ENCODE data around the gene CRISPLD2.

Gene CRISPLD2

DNA sequence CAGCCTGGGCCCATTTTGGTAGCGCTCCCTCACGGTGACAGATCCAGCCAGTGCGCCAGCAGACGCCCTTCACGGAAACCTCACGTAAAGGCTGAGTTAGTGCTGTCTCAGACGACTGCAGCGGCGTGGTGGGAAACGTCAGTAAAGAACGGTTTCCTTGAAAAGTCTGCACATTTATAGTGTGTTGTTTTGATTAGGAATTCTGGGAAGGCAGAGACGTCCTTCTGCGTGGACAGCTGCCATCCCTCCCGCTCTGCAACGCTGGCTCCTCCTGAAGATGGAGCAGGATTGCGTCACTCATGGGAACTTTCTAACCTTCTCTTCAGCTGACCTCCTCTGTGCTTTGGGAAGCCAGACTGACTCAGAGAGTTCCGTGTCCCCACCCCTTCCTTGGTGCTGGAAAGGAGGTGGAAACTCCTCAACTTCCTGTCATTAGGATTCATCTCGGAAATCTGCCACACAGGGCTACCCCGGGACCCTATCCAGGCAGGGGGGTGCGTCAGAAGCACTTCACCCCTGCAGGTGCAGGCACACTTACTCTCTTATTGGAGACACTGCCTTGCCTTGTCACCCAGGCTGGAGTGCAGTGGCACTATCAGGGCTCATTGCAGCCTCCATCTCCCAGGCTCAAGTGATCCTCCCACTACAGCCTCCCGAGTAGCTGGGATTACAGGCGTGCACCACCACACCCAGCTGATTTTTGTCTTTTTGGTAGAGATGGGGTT, 24.3 kb upstream of the CRISPLD2 start:
- peak; percentile 37 for DNase-seq (ENCODE audit: low spot score)
- TF ChIP-seq, protein P1, sequence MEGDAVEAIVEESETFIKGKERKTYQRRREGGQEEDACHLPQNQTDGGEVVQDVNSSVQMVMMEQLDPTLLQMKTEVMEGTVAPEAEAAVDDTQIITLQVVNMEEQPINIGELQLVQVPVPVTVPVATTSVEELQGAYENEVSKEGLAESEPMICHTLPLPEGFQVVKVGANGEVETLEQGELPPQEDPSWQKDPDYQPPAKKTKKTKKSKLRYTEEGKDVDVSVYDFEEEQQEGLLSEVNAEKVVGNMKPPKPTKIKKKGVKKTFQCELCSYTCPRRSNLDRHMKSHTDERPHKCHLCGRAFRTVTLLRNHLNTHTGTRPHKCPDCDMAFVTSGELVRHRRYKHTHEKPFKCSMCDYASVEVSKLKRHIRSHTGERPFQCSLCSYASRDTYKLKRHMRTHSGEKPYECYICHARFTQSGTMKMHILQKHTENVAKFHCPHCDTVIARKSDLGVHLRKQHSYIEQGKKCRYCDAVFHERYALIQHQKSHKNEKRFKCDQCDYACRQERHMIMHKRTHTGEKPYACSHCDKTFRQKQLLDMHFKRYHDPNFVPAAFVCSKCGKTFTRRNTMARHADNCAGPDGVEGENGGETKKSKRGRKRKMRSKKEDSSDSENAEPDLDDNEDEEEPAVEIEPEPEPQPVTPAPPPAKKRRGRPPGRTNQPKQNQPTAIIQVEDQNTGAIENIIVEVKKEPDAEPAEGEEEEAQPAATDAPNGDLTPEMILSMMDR (conservative IDR thresholded peaks at IDR 0.05; ENCODE audit: low read depth), result no peak
- no peak overlapping the region; the same call in 1 of the 2 replicates for H3K27ac ChIP-seq
- CTCF ChIA-PET, result interaction anchor here (0.5 kb wide), 1 partner anchor 71 kb away, joined by 5 read pairs; no protein-coding TSS in a partner anchor
- POLR2A ChIA-PET (ENCODE audit: low non-redundant PET), result no interaction called here

DNA sequence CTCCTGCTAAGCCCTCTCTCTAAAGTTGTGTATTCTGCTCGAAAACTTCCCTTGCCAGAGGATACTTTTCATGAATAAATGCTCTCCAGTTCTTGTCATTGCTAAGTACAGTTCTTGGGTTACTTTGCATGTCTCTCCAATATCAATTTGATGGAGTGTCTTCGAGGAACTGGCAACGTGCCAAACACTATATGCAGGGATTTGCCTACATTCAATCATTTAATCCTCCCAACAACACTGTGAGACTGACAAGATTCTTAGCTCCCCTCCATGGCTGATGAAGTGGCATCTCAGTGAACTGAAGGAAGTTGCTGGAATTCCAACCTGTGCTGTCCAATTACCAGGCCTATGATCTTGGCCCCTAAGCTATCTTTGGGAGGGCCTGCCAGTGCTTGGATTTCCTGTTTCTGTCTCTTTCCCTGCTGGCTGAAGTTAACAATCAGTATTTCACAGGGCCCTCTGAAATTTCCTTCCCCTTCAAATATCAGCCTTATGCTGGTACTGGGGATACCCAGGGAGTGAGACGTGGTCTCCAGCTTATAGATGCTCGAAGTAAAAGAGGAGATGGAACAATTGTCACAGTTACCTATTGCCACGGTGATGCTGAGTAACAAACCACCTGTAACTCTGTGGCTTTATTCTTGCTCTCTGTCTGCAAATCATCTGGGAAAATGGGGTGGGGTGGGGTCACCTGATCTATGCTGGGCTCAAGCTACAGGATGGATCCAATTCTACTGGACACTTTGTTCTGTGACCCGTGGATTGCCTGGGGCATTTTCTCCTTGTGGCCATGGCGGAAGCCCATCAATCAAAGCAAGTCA, 19.4 kb upstream of the CRISPLD2 start:
- TF ChIP-seq, protein P1 (conservative IDR thresholded peaks at IDR 0.05; ENCODE audit: low read depth), result no peak
- no peak for DNase-seq (ENCODE audit: low spot score)
- CTCF ChIA-PET, result interaction anchor here (0.6 kb wide), 1 partner anchor 74 kb away, joined by 3 read pairs; no protein-coding TSS in a partner anchor
- POLR2A ChIA-PET (ENCODE audit: low non-redundant PET), result no interaction called here
- no peak overlapping the region for H3K27ac ChIP-seq

DNA sequence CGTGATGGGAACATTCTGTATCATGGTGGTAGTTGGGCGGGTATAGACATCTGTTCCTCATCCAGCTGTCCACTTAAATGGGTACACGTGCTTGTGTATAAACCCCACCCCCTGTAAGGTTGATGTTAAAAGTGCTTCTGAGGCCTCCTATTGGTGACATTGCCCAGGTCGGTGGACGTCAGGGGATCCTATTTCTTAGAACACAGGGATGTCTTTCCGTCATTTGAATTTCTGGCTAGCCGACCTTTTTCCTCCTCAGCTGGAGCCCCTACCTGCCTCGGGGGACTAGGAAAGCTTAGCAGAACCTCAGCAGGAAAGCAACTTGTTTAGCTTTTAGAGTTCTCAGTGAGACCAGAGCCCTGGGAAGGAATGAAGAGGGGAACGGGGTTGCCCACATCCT, 16.6 kb upstream of the CRISPLD2 start:
- TF ChIP-seq, protein P1 (conservative IDR thresholded peaks at IDR 0.05; ENCODE audit: low read depth), result no peak
- no peak for DNase-seq (ENCODE audit: low spot score)
- ChIA-PET CTCF (no interaction called here), POLR2A (ENCODE audit: low non-redundant PET) (no interaction called here)
- no peak overlapping the region for H3K27ac ChIP-seq

DNA sequence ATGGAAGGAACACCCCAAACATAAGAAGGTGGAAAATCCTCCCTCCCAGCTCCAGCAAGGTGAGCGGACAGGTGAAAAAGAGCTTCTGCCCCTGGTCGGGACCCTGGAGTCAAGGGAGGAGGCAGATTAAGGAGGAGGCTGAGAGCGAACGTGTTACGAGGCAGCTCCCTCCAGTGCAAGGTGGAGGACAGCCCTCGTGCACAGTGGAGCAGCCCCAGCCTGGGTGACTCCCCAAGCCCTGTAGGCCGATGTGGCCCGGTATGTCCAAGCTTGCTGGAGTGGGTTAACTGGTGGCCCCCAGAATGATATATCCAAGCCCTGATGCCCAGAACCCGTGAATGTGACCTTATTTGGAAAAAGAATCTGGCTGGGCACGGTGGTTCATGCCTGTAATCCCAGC, 15.5 kb upstream of the CRISPLD2 start:
- TF ChIP-seq, protein P1 (conservative IDR thresholded peaks at IDR 0.05; ENCODE audit: low read depth), result no peak
- ChIA-PET CTCF (interaction anchor here (0.7 kb wide), 1 partner anchor 298 kb away, joined by 3 read pairs; no protein-coding TSS in a partner anchor), POLR2A (ENCODE audit: low non-redundant PET) (no interaction called here)
- no peak overlapping the region for H3K27ac ChIP-seq
- DNase-seq (ENCODE audit: low spot score), result no peak

DNA sequence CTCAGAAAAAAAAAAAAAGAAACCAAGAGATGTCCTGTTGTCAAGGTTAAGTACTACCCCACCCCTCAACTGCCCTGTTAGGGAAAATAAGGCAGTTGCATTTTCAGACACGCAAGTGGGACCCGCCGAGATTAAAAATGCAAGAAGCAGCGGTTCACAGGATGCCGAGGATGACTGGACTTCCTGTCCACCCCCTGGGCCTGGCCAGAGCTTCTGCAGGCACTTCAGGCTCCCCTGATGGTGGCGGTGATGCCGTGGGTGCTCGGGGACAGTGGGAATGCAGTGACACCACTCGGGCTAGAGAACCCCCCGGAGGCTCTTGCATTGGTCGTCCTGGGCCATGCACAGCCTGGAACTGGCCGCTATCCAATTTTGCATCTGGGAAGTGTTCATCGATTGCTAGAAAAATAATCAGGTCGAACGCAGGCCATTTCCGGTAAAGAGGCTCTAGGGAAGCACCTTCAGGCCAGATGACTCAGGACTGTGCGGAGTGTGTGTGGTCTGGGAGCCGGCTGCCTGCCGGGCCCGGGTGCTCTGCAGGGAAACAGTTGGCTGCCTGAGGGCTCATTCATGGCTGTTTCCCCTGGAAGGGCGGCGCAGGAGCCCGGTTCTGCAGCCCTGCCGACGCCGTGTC, 13.4 kb upstream of the CRISPLD2 start:
- CTCF ChIA-PET, result interaction anchor here (0.6 kb wide), 1 partner anchor 14 kb away, joined by 4 read pairs; no protein-coding TSS in a partner anchor

More for the DNA sequence above, 13.4 kb upstream of the CRISPLD2 start:
- POLR2A ChIA-PET (ENCODE audit: low non-redundant PET), result interaction anchor here (0.5 to 0.7 kb wide), 2 partner anchors 34 to 50 kb away, joined by 3 read pairs; no protein-coding TSS in a partner anchor
- DNase-seq (ENCODE audit: low spot score), result peak; percentile 78
- TF ChIP-seq, protein P1 (conservative IDR thresholded peaks at IDR 0.05; ENCODE audit: low read depth), result no peak
- no peak overlapping the region for H3K27ac ChIP-seq
